Measurements from ENCODE around the gene CSNK2A1.
"Not testable (repeated sequence)": the region's sequence is repeated elsewhere in the genome, so short reads cannot be mapped to it uniquely, and the experiment has no call there.

CSNK2A1 gene

DNA sequence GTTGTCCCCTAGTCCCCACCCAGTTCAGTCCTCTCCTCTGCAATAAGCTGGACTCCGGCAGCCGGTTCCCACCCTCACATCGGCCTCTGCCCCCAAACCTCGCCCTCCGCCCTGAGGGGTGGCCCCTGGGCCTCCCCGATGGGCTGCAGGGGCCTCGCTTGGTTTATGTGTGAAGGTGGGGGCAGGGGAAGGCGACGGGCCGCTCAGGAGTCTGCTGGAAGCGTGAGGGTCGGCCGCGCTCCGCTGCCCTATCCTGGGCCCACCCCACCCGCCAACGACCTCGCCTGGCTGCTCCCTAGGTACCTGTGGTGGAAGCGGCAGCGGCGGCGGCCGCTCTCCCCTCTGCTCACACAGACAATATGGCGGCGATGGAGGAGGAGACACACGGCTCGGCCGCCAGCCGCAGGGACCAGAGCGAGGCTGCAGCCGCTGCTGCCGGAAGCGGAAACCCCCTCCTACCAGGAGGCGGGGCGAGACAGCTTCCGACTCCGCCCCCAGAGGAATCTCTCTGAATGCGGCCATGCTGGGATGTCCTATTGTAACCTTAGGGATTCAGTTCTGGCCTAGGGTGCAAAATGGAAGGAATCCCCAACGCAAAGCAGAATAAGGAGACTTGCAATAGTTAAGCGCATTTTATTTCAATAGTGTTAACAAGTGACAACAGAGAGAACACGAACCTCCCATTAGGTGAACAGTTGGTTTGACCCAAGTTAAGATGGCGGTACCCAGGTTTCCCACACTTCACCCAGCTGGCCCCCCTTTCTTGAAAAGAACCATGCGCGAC, at the start of gene CSNK2A1:
CSNK2A1 (minus strand) TSS at position 422 of the 784 bp plus-strand sequence. CDS start 35,239 bp downstream, outside the sequence.
- FAIRE-seq (peak; percentile 95), DNase-seq (ENCODE audit: insufficient read length, low spot score) (peak; percentile 89)

DNA sequence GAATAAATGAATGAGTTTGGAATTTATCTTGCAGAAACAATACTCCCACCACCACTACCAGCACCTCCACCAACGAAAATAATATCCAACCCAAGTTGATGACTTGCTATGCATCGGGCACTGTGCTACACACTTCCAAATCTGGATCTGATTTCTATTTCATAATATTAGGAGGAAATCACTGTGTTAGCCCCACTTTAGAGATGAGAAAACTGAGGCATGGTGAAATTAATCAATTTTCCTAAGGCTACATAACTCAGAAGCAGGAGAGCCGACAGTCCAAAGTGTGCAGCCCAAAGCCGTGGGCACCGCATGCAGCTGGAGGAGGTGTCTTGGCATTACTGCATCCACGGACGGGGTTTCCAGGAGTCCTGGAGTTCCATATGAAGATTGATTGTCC, 48.9 kb upstream of the CSNK2A1 start:
- DNase-seq (ENCODE audit: insufficient read length, low spot score) (no peak), FAIRE-seq (no peak)

GRCh38 chr20:591941-592340, 48.4 kb upstream of the CSNK2A1 start:
- no peak for FAIRE-seq

GRCh38 chr20:588932-589672, 45.5 kb upstream of the CSNK2A1 start:
- FAIRE-seq (no peak), DNase-seq (ENCODE audit: insufficient read length, low spot score) (no peak)

More at GRCh38 chr20:591941-592340, 48.4 kb upstream of the CSNK2A1 start:
- DNase-seq (ENCODE audit: insufficient read length, low spot score): no peak

DNA sequence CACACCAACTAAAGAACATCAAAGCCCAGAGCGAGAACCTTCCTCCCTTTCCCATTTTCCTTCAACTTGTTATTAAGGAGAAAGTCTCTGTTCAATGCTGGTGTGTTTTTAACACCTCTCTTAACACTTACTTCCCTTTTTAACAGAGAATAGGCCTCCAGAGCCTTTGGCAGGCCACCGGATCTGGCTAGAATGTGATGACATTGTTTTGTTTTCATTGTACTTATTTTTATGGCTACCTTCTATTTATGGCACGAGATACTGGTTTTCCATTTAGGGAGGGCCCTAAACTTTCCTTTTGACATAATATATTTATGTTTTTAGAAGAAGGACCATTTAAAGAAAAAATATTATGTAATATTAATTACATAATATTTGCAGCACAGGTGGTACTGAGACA, 44.9 kb upstream of the CSNK2A1 start:
- DNase-seq (ENCODE audit: insufficient read length, low spot score) (no peak), FAIRE-seq (no peak)

- FAIRE-seq (no peak), DNase-seq (ENCODE audit: insufficient read length, low spot score) (no peak)
Measured at GRCh38 chr20:584971-585301, 41.3 kb upstream of the CSNK2A1 start.

- FAIRE-seq (peak; percentile 13), DNase-seq (ENCODE audit: insufficient read length, low spot score) (no peak)
Measured at GRCh38 chr20:584161-584970, 40.8 kb upstream of the CSNK2A1 start.

- DNase-seq (ENCODE audit: insufficient read length, low spot score): no peak
- FAIRE-seq: no peak
Measured at GRCh38 chr20:582204-582603, 38.6 kb upstream of the CSNK2A1 start.

DNA sequence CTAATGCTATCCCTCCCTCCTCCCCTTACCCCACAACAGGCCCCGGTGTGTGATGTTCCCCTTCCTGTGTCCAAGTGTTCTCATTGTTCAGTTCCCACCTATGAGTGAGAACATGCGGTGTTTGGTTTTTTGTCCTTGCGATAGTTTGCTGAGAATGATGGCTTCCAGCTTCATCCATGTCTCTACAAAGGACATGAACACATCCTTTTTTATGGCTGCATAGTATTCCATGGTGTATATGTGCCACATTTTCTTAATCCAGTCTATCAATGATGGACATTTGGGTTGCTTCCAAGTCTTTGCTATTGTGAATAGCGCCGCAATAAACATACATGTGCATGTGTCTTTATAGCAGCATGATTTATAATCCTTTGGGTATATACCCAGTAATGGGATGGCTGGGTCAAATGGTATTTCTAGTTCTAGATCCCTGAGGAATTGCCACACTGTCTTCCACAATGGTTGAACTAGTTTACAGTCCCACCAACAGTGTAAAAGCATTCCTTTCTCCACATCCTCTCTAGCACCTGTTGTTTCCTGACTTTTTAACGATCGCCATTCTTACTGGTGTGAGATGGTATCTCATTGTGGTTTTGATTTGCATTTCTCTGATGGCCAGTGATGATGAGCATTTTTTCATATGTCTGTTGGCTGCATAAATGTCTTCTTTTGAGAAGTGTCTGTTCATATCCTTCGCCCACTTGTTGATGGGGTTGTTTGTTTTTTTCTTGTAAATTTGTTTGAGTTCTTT, 35.5 kb upstream of the CSNK2A1 start:
- FAIRE-seq; DNase-seq (ENCODE audit: insufficient read length, low spot score): not testable (repeated sequence)

GRCh38 chr20:577167-577791, 33.7 kb upstream of the CSNK2A1 start:
- no peak for DNase-seq (ENCODE audit: insufficient read length, low spot score)
- no peak for FAIRE-seq

- DNase-seq (ENCODE audit: insufficient read length, low spot score) (no peak), FAIRE-seq (no peak)
Measured at GRCh38 chr20:576156-576555, 32.6 kb upstream of the CSNK2A1 start.

- no peak for DNase-seq (ENCODE audit: insufficient read length, low spot score)
- no peak for FAIRE-seq
Measured at GRCh38 chr20:575230-575629, 31.6 kb upstream of the CSNK2A1 start.

GRCh38 chr20:574297-574942, 30.8 kb upstream of the CSNK2A1 start:
- DNase-seq (ENCODE audit: insufficient read length, low spot score): no peak
- FAIRE-seq: no peak

DNA sequence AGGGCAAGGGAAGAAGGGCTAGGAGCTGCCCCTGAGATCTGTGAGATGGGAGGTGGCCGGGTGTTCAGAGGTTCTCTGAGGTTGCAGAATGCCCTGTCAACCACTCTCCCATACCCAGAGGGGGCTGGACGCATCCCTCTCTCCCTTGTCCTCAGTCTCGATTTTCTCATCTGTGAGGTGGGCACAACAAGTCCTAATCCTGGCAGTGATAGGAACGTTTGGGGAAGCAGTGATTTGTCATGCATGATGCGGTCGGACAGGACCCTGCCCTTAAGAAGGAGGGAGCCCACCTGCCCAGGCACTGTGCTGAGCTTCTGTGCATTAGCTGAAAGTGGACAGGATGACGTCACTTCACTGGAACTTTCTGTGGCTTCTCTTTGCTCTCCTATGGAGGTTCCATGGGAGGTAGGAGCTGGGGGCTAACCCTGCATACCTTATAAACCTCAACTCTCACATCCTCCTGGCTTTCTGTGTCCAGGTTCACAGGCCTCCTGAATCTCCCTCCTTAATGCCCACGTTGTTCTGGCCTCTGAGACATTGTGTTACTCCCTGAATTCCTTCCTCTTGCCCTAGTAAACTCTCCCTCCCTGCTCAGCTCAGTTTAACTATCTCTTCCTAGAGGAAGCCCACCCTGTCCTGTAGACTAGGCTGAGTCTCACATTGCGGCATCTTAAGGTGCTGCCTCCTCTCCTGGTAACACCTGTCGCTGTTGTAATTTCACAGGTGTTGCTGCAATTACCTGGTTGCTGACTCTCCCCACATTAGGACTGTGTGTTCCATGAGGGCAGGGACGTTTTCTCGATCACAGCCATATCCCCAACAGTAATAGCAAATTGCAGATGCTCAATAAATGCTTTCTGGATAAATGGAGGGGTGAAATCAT, 30.1 kb upstream of the CSNK2A1 start:
- FAIRE-seq (no peak), DNase-seq (ENCODE audit: insufficient read length, low spot score) (no peak)

DNA sequence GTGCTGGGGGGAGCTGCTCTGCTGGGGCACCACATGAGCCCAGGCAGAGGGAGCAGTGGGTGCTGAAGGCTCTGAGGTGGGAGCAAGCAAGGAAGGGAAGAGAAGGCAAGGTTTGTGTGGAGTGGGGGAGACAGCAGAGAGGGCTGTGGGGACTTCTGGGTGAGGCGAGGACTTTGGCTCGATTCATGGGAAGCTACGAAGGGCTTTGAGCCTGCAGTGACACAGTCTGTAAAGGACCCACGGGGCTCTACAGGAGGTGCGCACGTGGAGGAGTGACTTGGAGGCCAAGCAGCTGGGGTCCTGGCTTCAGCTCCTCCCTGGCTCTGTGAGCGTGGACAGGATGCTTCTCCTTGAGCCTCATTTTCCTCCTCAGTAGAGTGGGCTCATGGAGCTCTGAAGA, 29.1 kb upstream of the CSNK2A1 start:
- no peak for DNase-seq (ENCODE audit: insufficient read length, low spot score)
- no peak for FAIRE-seq

- no peak for FAIRE-seq
- peak; percentile 46 for DNase-seq (ENCODE audit: insufficient read length, low spot score)
Measured at GRCh38 chr20:571754-572441, 28.3 kb upstream of the CSNK2A1 start.

- no peak for DNase-seq (ENCODE audit: insufficient read length, low spot score)
- no peak for FAIRE-seq
Measured at GRCh38 chr20:568673-569415, 25.3 kb upstream of the CSNK2A1 start.
